Lung (tissue), 12 donors: Measurements from ENCODE around the gene TMTC2. TPM values are rescaled to one million over a fixed set of nuclear protein-coding genes. Genes with fewer than 3 reads are reported as not detected.
"Not testable (repeated sequence)": the region's sequence is repeated elsewhere in the genome, so short reads cannot be mapped to it uniquely, and the experiment has no call there.

ENCODE experiments used
- ATAC-seq: fragments of 200-7000 bp; cut with Tn5 transposase; one replicate; pipeline ENCODE4 v1.9.1; 2020; ENCODE audit warnings: moderate number of reproducible peaks; ENCODE audit not compliant: insufficient read depth, low FRiP score
- DNase-seq, 3 donors: peaks; one replicate each; pipeline ENCODE4 v3.0.0-alpha.2; 2013 to 2017
- H3K27ac ChIP-seq, 2 donors: one replicate each; pipeline ENCODE4 v1.5.1; 2013; ENCODE audit warnings: mild to moderate bottlenecking in 2 of 2, moderate library complexity in 2 of 2, control low read depth in 1 of 2, inconsistent platforms in 1 of 2, low read depth in 1 of 2, low read length in 1 of 2
- H3K27me3 ChIP-seq, 3 donors: one replicate each; pipeline ENCODE4 v1.5.1; 2013; ENCODE audit warnings: low read length in 2 of 3; ENCODE audit not compliant: control insufficient read depth in 3 of 3, insufficient read depth in 3 of 3
- H3K36me3 ChIP-seq, 4 donors: one replicate each; pipeline ENCODE4 v1.5.1; 2013; ENCODE audit warnings: low read length in 4 of 4, mild to moderate bottlenecking in 1 of 4, moderate library complexity in 1 of 4; ENCODE audit not compliant: control insufficient read depth in 4 of 4, insufficient read depth in 4 of 4
- H3K4me1 ChIP-seq, 5 donors: one replicate each; pipeline ENCODE4 v1.5.1; 2013; ENCODE audit warnings: low read length in 5 of 5, mild to moderate bottlenecking in 2 of 5, moderate library complexity in 1 of 5; ENCODE audit not compliant: control insufficient read depth in 5 of 5, insufficient read depth in 5 of 5
- H3K4me3 ChIP-seq: one replicate; pipeline ENCODE4 v1.5.1; 2013; ENCODE audit warnings: mild to moderate bottlenecking, control low read depth, moderate library complexity
- H3K9ac ChIP-seq, 2 donors: one replicate each; pipeline ENCODE4 v1.5.1; 2013; ENCODE audit warnings: low read length in 2 of 2, control low read depth in 1 of 2; ENCODE audit not compliant: insufficient read depth in 1 of 2
- H3K9me3 ChIP-seq, 4 donors: one replicate each; pipeline ENCODE4 v1.5.1; 2013; ENCODE audit warnings: low read length in 3 of 4, mild to moderate bottlenecking in 1 of 4, moderate library complexity in 1 of 4; ENCODE audit not compliant: control insufficient read depth in 4 of 4, insufficient read depth in 3 of 4
- WGBS, 2 donors: extraction: QIAGEN DNeasy Blood & Tissue Kit; methylation state at CpG; one replicate each; pipeline ENCODE4 v1.1.7; 2013; 5-methylcytosine and 5-hydroxymethylcytosine counted together
- polyA plus RNA-seq, 2 donors: library from polyadenylated mRNA; stranded (reverse); fragments of 200-250 nt; gene quantifications; one replicate each; pipeline ENCODE4 v1.2.1, GENCODE V29; 2013
- total RNA-seq, 2 donors: library from RNA; depleted of rRNA in 1 of 2; stranded (reverse); fragments of >200 nt in 1 of 2; gene quantifications; one replicate each; pipeline ENCODE4 v1.2.1, GENCODE V29; 2014 to 2021
- TF ChIP-seq, protein P1 (sequence below): IDR thresholded peaks from 2 replicates; pipeline ENCODE4 v1.5.1; 2012; ENCODE audit warnings: mild to moderate bottlenecking; ENCODE audit errors: control extremely low read depth, extremely low read depth
- donor health status: control.
- donor health status: control.
- donor health status: Bipolar disorder and iron deficiency.
- donor health status: healthy.
- donor health status: DM: yes; HTN: yes; CAD: no.

TMTC2 gene
- total and polyA plus RNA-seq, 4 donors, result 5.3 to 77.1 (median 14.0) TPM

DNA sequence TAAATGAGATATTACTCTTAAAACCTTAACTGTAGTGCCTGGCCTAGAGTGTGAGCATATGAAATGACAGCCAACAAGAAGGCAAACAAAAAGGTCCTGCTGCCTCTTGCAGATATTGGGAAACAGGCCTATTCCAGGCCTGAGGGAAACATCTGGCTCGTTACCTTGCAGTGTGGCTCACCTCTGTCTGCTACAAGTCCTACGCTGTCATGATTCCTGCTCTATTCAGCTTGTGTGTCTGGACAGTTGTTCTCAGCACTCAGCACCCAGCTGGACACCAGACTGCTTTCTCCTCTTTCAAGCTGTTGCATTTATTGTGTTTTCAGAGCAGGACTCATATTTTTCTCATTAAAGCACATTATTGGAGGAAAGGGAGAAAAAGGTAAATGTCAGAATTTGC lies 113.5 kb downstream of the TMTC2 start:
- Histone ChIP-seq H3K9ac (no peak overlapping the region), H3K27me3 (no peaks in the 10 kb centered on the region), H3K36me3 (peaks cover 0 to 15% (median 4%) of the 10 kb centered on the region in 4 donors), H3K4me1 (no peaks in the 10 kb centered on the region), H3K27ac (no peak overlapping the region), H3K4me3 (no peak overlapping the region), H3K9me3 (no peaks in the 10 kb centered on the region)
- no peak for DNase-seq
- TF ChIP-seq, protein P1, sequence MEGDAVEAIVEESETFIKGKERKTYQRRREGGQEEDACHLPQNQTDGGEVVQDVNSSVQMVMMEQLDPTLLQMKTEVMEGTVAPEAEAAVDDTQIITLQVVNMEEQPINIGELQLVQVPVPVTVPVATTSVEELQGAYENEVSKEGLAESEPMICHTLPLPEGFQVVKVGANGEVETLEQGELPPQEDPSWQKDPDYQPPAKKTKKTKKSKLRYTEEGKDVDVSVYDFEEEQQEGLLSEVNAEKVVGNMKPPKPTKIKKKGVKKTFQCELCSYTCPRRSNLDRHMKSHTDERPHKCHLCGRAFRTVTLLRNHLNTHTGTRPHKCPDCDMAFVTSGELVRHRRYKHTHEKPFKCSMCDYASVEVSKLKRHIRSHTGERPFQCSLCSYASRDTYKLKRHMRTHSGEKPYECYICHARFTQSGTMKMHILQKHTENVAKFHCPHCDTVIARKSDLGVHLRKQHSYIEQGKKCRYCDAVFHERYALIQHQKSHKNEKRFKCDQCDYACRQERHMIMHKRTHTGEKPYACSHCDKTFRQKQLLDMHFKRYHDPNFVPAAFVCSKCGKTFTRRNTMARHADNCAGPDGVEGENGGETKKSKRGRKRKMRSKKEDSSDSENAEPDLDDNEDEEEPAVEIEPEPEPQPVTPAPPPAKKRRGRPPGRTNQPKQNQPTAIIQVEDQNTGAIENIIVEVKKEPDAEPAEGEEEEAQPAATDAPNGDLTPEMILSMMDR, result no peak
- ATAC-seq, result no peak
- WGBS, 2 donors, result 88 to 95% methylated on average over 2 of the region's 2 CpGs

DNA sequence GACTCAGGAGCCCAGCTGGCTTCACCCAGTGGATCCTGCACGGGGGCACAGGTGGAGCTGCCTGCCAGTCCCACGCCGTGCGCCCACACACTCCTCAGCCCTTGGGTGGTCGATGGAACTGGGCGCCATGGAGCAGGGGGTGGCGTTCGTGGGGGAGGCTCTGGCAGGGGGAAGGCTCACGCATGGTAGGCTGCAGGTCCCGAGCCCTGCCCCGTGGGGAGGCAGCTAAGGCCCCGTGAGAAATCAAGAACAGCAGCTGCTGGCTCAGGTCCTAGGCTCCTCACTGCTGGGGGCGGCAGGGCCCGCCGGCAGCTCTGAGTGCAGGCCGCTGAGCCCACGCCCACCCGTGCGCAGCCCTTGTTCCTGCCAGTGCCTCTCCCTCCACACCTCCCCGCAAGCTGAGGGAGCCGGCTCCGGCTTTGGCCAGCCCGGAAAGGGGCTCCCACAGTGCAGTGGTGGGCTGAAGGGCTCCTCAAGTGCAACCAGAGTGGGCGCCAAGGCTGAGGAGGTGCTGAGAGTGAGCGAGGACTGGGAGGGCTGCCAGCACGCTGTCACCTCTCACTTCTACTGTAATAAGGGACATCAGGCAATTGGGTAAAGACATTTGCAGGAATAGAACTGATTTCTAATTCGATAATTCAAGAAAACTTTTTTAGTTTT lies 115.4 kb downstream of the TMTC2 start:
- 96 to 97% methylated on average over 23 to 27 of the region's 27 CpGs for WGBS, 2 donors
- Histone ChIP-seq H3K4me1 (no peaks in the 10 kb centered on the region), H3K9me3 (no peaks in the 10 kb centered on the region), H3K9ac (no peak overlapping the region), H3K4me3 (no peak overlapping the region), H3K27ac (no peak overlapping the region), H3K36me3 (peaks cover 0 to 8% (median 3%) of the 10 kb centered on the region in 4 donors), H3K27me3 (no peaks in the 10 kb centered on the region)
- no peak for ATAC-seq
- DNase-seq, result no peak
- TF ChIP-seq, protein P1, result no peak

DNA sequence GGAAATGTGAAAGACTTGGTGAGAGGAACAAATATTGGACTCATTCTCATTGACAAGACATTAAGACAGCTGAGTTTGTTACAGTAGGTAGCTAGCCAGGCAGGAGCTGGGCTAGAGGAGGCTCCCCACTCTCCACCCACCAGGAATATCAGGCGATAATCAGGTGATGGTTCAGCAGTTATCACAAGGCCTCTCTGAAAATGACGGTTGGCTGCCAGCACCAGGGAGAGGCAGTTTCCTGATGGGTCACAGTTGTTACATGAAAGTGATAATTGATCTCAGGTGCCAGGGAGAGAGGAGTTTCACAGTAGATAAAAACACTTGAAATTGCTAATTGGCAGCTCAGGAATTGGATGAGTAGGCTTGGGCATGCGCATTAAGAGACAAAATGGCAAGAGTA lies 116.5 kb downstream of the TMTC2 start:
- TF ChIP-seq, protein P1, result no peak
- no peak overlapping the region for H3K4me3 ChIP-seq
- H3K27me3 ChIP-seq, result no peaks in the 10 kb centered on the region
- H3K27ac ChIP-seq, result no peak overlapping the region
- H3K9ac ChIP-seq, result no peak overlapping the region
- DNase-seq (no peak), ATAC-seq (no peak)
- 87 to 91% methylated on average over 3 of the region's 3 CpGs for WGBS, 2 donors
- no peaks in the 10 kb centered on the region for H3K4me1 ChIP-seq
- no peaks in the 10 kb centered on the region for H3K9me3 ChIP-seq
- H3K36me3 ChIP-seq, result peaks cover 0 to 8% (median 3%) of the 10 kb centered on the region in 4 donors

DNA sequence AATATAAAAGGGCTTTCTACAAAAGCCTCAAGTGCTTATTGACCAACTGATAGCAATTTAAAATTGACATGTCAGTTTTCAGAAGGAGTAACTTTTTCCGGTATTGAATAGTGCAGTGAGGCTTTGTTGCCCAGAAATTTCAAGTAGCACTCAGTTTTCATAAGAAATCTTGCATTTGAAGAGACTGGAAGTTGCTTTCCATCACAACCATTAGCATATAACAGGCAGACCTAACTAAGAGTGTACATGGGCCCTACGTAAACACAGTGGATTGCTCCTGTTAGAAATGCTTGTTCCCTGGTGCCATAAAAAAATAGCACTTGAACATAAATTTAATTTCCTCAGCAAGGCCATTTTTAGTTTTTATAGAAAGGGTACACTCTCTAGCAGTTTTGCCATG lies 117.9 kb downstream of the TMTC2 start:
- H3K27ac ChIP-seq, result no peak overlapping the region
- TF ChIP-seq, protein P1, result no peak
- H3K27me3 ChIP-seq, result no peaks in the 10 kb centered on the region
- ATAC-seq (no peak), DNase-seq (no peak)
- H3K36me3 ChIP-seq, result peaks cover 0 to 8% (median 3%) of the 10 kb centered on the region in 4 donors
- 79 to 90% methylated on average over 2 of the region's 2 CpGs for WGBS, 2 donors
- H3K9ac ChIP-seq, result no peak overlapping the region
- no peaks in the 10 kb centered on the region for H3K9me3 ChIP-seq
- H3K4me3 ChIP-seq, result no peak overlapping the region
- no peaks in the 10 kb centered on the region for H3K4me1 ChIP-seq

DNA sequence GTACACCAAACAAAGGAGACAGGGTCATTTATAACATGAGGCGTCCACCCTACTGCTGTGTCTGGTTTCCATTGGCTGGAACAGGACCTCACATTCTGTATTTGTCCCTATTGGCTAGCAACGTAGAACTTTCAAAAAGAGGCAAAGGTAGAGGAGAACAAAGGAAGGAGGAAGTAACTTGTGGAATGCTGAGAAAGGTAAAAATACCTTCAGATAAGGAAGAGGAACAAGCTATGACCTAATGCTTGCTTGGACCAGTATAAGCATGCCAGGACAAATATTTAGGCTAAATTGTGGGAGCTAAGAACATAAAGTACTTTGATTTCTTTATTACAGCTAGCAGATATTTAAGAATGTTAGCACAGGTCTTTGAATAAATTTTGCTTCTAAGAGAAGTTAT lies 118.3 kb downstream of the TMTC2 start:
- H3K9me3 ChIP-seq, H3K36me3 ChIP-seq, H3K4me1 ChIP-seq, DNase-seq, H3K4me3 ChIP-seq, H3K27ac ChIP-seq, ATAC-seq, H3K9ac ChIP-seq, H3K27me3 ChIP-seq: not testable (repeated sequence)
- 82% methylated on average over 2 of the region's 2 CpGs for WGBS, 2 donors
